ENCODE measurements around the gene CHRM4.

CHRM4 gene

DNA sequence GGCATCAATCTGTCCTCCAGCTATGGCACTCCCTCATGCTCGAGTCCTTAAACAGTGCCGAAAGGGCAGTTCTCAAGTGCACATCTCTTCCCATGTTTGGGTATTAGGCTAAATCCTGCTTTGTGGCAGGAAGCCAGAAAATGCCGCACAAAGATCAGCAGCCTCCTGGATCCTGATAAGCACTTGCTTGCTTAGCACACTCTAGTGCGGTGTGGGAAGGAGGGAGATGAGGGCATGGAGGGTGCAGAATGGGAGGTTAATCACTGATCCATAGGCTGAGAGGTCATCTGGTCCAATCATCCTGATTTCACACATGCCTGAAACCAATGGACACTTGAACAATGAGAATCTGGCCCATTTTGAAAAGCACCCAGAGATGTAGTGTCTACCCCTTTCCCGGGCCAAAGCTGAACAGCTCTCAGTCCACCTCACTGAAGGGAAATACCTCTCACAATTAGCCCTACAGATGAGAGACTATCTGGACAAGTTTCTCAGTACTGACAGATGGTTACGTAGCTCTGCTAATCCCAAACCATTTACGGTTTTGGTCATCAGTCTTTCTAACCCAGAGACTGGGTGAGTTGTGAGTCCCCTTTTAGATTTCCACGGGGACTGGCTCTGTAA, 29.8 kb upstream of the CHRM4 start:
- no peak overlapping the region for H3K27ac ChIP-seq (ENCODE audit: low read depth, low read length, severe bottlenecking)
- H3K4me3 ChIP-seq (ENCODE audit: extremely low read depth, insufficient read depth, low read length, poor library complexity, severe bottlenecking): no peak overlapping the region
- peaks cover 60% of the 10 kb centered on the region for H3K36me3 ChIP-seq (ENCODE audit: control insufficient read depth, insufficient read depth, low read length)
- no peaks in the 10 kb centered on the region for H3K4me1 ChIP-seq (ENCODE audit: control insufficient read depth, insufficient read depth, low read length, poor library complexity, severe bottlenecking)
- H3K9me3 ChIP-seq (ENCODE audit: control insufficient read depth, low read length): no peaks in the 10 kb centered on the region
- 97 to 100% methylated on average over 5 to 6 of the region's 8 CpGs for WGBS, 2 experiments (ENCODE audit: insufficient coverage in 2 of 2)

- H3K4me1 ChIP-seq (ENCODE audit: control insufficient read depth, insufficient read depth, low read length, poor library complexity, severe bottlenecking): no peaks in the 10 kb centered on the region
- no peaks in the 10 kb centered on the region for H3K9me3 ChIP-seq (ENCODE audit: control insufficient read depth, low read length)
- WGBS, 2 experiments (ENCODE audit: insufficient coverage in 2 of 2): no CpG with 5 or more reads among the region's 1 CpG
- peaks cover 65% of the 10 kb centered on the region for H3K36me3 ChIP-seq (ENCODE audit: control insufficient read depth, insufficient read depth, low read length)
- H3K4me3 ChIP-seq (ENCODE audit: extremely low read depth, insufficient read depth, low read length, poor library complexity, severe bottlenecking): no peak overlapping the region
- no peak overlapping the region for H3K27ac ChIP-seq (ENCODE audit: low read depth, low read length, severe bottlenecking)
Observed at GRCh38 chr11:46420513-46420912, 28.9 kb upstream of the CHRM4 start.

GRCh38 chr11:46418751-46419150, 27.2 kb upstream of the CHRM4 start:
- Histone ChIP-seq H3K9me3 (ENCODE audit: control insufficient read depth, low read length) (no peaks in the 10 kb centered on the region), H3K4me1 (ENCODE audit: control insufficient read depth, insufficient read depth, low read length, poor library complexity, severe bottlenecking) (no peaks in the 10 kb centered on the region), H3K27ac (ENCODE audit: low read depth, low read length, severe bottlenecking) (no peak overlapping the region), H3K36me3 (ENCODE audit: control insufficient read depth, insufficient read depth, low read length) (peaks cover 70% of the 10 kb centered on the region), H3K4me3 (ENCODE audit: extremely low read depth, insufficient read depth, low read length, poor library complexity, severe bottlenecking) (no peak overlapping the region)
- 100% methylated on average over 1 to 2 of the region's 5 CpGs for WGBS, 2 experiments (ENCODE audit: insufficient coverage in 2 of 2)

DNA sequence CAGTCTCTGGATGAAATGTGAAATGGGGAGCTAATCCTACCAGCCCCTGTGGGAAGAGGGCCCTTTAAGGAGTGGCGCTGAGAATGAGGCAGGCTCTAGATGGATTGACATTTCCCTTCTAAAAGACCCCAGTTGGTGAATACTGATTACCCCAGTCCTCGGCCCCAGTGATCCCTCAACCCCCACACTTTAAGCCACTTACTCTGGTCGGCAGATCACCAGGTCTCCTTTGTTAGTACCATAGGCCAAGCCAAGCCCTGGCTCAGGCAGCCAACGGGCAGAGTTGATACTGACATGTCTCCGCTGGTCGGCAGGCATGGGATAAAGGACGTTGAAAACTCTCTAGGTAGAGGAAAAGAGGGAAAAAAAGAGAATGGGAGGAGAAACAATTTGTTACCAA, 26.1 kb upstream of the CHRM4 start:
- Histone ChIP-seq H3K36me3 (ENCODE audit: control insufficient read depth, insufficient read depth, low read length) (peaks cover 80% of the 10 kb centered on the region), H3K9me3 (ENCODE audit: control insufficient read depth, low read length) (no peaks in the 10 kb centered on the region), H3K4me3 (ENCODE audit: extremely low read depth, insufficient read depth, low read length, poor library complexity, severe bottlenecking) (no peak overlapping the region), H3K4me1 (ENCODE audit: control insufficient read depth, insufficient read depth, low read length, poor library complexity, severe bottlenecking) (no peaks in the 10 kb centered on the region), H3K27ac (ENCODE audit: low read depth, low read length, severe bottlenecking) (no peak overlapping the region)
- 78 to 88% methylated on average over 3 to 4 of the region's 7 CpGs for WGBS, 2 experiments (ENCODE audit: insufficient coverage in 2 of 2)

DNA sequence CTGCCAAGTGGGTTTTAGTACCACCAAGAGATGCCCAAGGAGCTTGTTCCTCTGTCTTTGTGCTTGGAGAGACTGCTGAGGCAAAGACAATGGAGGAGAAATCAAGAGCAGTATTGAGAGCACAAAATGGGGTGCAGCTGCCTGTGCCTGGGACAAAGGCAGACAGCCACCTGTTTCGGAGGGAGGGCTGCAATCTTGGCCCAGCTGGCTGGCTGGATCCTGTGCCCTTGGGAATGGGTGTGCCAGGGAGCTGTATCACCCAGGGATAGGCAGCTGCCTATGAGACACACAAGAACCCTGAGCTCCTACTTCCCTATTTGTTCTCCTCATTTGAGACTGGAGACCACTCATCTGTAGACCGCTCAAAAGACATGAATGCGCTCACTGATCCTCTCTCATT, 23.3 kb upstream of the CHRM4 start:
- H3K4me1 ChIP-seq (ENCODE audit: control insufficient read depth, insufficient read depth, low read length, poor library complexity, severe bottlenecking): no peaks in the 10 kb centered on the region
- 67% methylated on average over 3 of the region's 3 CpGs for WGBS, 2 experiments (ENCODE audit: insufficient coverage in 2 of 2)
- no peak overlapping the region for H3K27ac ChIP-seq (ENCODE audit: low read depth, low read length, severe bottlenecking)
- no peaks in the 10 kb centered on the region for H3K9me3 ChIP-seq (ENCODE audit: control insufficient read depth, low read length)
- no peak overlapping the region for H3K4me3 ChIP-seq (ENCODE audit: extremely low read depth, insufficient read depth, low read length, poor library complexity, severe bottlenecking)
- peaks cover 78% of the 10 kb centered on the region for H3K36me3 ChIP-seq (ENCODE audit: control insufficient read depth, insufficient read depth, low read length)

- H3K36me3 ChIP-seq (ENCODE audit: control insufficient read depth, insufficient read depth, low read length): peaks cover 78% of the 10 kb centered on the region
- no peaks in the 10 kb centered on the region for H3K4me1 ChIP-seq (ENCODE audit: control insufficient read depth, insufficient read depth, low read length, poor library complexity, severe bottlenecking)
- WGBS, 2 experiments (ENCODE audit: insufficient coverage in 2 of 2): 90% methylated on average over 2 of the region's 5 CpGs; no CpG with 5 or more reads in 1 of the 2 experiments
- H3K9me3 ChIP-seq (ENCODE audit: control insufficient read depth, low read length): no peaks in the 10 kb centered on the region
- H3K4me3 ChIP-seq (ENCODE audit: extremely low read depth, insufficient read depth, low read length, poor library complexity, severe bottlenecking): no peak overlapping the region
- H3K27ac ChIP-seq (ENCODE audit: low read depth, low read length, severe bottlenecking): no peak overlapping the region
Observed at GRCh38 chr11:46414466-46414796, 22.9 kb upstream of the CHRM4 start.

DNA sequence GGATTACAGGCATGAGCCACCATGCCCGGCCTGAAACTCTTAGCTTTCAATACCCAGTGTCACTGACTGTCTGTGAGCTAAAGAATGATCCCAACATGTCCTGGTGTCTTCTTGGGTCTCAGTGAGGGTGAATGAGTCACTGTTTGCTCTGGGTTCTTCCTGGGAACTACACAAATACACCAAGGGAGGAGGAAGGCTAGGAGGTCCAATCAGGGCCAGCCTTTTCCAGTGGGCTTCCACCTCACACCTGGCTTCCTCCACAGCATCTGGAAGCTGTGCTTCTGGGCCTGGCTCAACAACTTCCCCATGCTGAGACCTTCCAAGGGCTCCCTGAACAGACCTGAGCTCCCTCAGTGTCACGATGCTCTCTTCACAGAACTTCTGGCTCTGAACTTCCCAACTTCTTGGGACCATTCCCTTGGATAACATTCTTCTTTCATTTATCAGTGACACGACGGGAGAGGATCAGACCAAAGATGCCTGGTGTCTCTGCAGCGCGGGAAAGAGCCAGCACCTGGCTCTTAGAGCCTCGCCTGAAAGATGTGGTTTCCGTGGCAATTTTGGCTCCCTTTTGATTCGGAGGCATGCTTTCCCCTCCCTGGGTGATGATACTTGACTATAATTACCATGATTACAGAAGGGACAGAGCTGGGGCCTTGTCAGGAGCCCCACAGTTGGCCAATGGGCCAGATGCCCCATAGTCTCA, 22.3 kb upstream of the CHRM4 start:
- WGBS, 2 experiments (ENCODE audit: insufficient coverage in 2 of 2): 96 to 99% methylated on average over 8 to 9 of the region's 9 CpGs
- no peak overlapping the region for H3K27ac ChIP-seq (ENCODE audit: low read depth, low read length, severe bottlenecking)

DNA sequence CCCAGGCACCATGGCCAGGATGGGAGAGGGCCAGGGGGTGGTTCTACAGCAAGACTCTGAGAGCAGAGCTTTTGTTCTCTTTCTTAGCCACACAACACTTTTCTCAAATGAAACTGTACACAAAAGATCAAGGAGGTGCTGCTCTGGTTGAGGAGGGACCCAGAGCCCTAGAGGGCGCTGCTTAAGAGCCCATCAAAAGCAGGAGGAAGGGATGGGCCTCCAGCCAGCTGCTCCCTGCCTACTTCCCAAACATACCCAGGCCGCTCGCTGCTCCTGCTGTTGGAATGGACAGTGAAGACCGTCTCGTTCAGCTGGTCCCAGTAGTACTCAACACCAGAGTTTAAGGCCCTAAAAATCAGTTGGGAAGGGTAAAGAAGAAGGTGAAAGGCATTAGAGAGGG, 18.4 kb upstream of the CHRM4 start:
- H3K36me3 ChIP-seq (ENCODE audit: control insufficient read depth, insufficient read depth, low read length): peaks cover 80% of the 10 kb centered on the region
- no peaks in the 10 kb centered on the region for H3K4me1 ChIP-seq (ENCODE audit: control insufficient read depth, insufficient read depth, low read length, poor library complexity, severe bottlenecking)
- 8 to 44% methylated on average over 1 of the region's 5 CpGs for WGBS, 2 experiments (ENCODE audit: insufficient coverage in 2 of 2)
- no peak overlapping the region for H3K4me3 ChIP-seq (ENCODE audit: extremely low read depth, insufficient read depth, low read length, poor library complexity, severe bottlenecking)
- no peaks in the 10 kb centered on the region for H3K9me3 ChIP-seq (ENCODE audit: control insufficient read depth, low read length)
- no peak overlapping the region for H3K27ac ChIP-seq (ENCODE audit: low read depth, low read length, severe bottlenecking)

More for the DNA sequence above, 22.3 kb upstream of the CHRM4 start:
- Histone ChIP-seq H3K4me3 (ENCODE audit: extremely low read depth, insufficient read depth, low read length, poor library complexity, severe bottlenecking) (no peak overlapping the region), H3K36me3 (ENCODE audit: control insufficient read depth, insufficient read depth, low read length) (peaks cover 81% of the 10 kb centered on the region), H3K4me1 (ENCODE audit: control insufficient read depth, insufficient read depth, low read length, poor library complexity, severe bottlenecking) (no peaks in the 10 kb centered on the region), H3K9me3 (ENCODE audit: control insufficient read depth, low read length) (no peaks in the 10 kb centered on the region)

GRCh38 chr11:46408407-46408986, 16.9 kb upstream of the CHRM4 start:
- peaks cover 78% of the 10 kb centered on the region for H3K36me3 ChIP-seq (ENCODE audit: control insufficient read depth, insufficient read depth, low read length)
- no peaks in the 10 kb centered on the region for H3K9me3 ChIP-seq (ENCODE audit: control insufficient read depth, low read length)
- no peak overlapping the region for H3K27ac ChIP-seq (ENCODE audit: low read depth, low read length, severe bottlenecking)
- H3K4me3 ChIP-seq (ENCODE audit: extremely low read depth, insufficient read depth, low read length, poor library complexity, severe bottlenecking): no peak overlapping the region
- H3K4me1 ChIP-seq (ENCODE audit: control insufficient read depth, insufficient read depth, low read length, poor library complexity, severe bottlenecking): no peaks in the 10 kb centered on the region
- WGBS, 2 experiments (ENCODE audit: insufficient coverage in 2 of 2): 93 to 94% methylated on average over 3 to 6 of the region's 6 CpGs

- Histone ChIP-seq H3K4me1 (ENCODE audit: control insufficient read depth, insufficient read depth, low read length, poor library complexity, severe bottlenecking) (no peaks in the 10 kb centered on the region), H3K4me3 (ENCODE audit: extremely low read depth, insufficient read depth, low read length, poor library complexity, severe bottlenecking) (no peak overlapping the region), H3K9me3 (ENCODE audit: control insufficient read depth, low read length) (no peaks in the 10 kb centered on the region), H3K36me3 (ENCODE audit: control insufficient read depth, insufficient read depth, low read length) (peaks cover 78% of the 10 kb centered on the region), H3K27ac (ENCODE audit: low read depth, low read length, severe bottlenecking) (no peak overlapping the region)
- WGBS, 2 experiments (ENCODE audit: insufficient coverage in 2 of 2): 84 to 86% methylated on average over 8 of the region's 10 CpGs
Observed at GRCh38 chr11:46407635-46408034, 16.1 kb upstream of the CHRM4 start.

DNA sequence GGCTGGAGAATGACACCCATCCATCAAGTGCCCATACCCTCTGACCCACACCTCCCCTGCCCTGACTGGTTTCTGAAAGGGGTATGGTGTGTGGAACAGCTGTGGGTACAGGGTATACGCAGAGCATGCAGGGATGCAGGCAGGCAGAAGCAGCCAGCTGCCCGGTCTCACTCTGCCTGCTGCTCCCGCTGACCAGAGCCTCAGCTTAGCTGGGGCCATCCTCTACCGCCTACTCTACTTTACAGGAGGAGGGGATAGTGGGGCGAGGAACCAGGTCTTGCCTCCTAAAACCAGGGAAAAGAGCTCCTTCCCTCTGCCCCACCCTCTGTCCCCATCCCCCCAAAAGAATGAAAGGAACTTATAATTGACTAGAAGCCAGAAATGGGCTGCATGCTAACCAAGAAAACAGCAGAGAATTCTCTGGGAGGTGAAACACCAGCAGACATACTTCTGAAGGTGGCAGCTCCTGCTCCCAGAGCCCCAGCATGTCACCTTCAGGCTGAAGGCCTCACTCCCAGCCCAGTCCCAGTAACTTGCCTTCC, 13.0 kb upstream of the CHRM4 start:
- H3K36me3 ChIP-seq (ENCODE audit: control insufficient read depth, insufficient read depth, low read length): peaks cover 77% of the 10 kb centered on the region
- no peaks in the 10 kb centered on the region for H3K9me3 ChIP-seq (ENCODE audit: control insufficient read depth, low read length)
- no peak overlapping the region for H3K4me3 ChIP-seq (ENCODE audit: extremely low read depth, insufficient read depth, low read length, poor library complexity, severe bottlenecking)
- no peaks in the 10 kb centered on the region for H3K4me1 ChIP-seq (ENCODE audit: control insufficient read depth, insufficient read depth, low read length, poor library complexity, severe bottlenecking)
- H3K27ac ChIP-seq (ENCODE audit: low read depth, low read length, severe bottlenecking): no peak overlapping the region
- 100% methylated on average over 2 of the region's 5 CpGs; no CpG with 5 or more reads in 1 of the 2 experiments for WGBS, 2 experiments (ENCODE audit: insufficient coverage in 2 of 2)

Measured in mesodermal cell (in vitro differentiated cells).